HEK293 (cell line): ENCODE measurements around the gene RSRP1.

Experiments
- CTCF ChIA-PET: fragments of 350-600 bp; formaldehyde crosslinking; extraction: SDS; loops from one replicate; lab custom pipeline; 2021; ENCODE audit warnings: antibody characterized with exemption; lab: Yijun Ruan, JAX
- POLR2A ChIA-PET: fragments of 300-600 bp; formaldehyde crosslinking; extraction: SDS; loops from one replicate; lab custom pipeline; 2020; ENCODE audit warnings: antibody characterized with exemption, inconsistent platforms; lab: Yijun Ruan, JAX
- H3K27ac ChIP-seq: fragments of 200-500 bp; sonication (Bioruptor generic); 2 replicates; pipeline ENCODE4 v1.5.1; 2014; ENCODE audit warnings: low read depth, low read length, control low read depth, inconsistent platforms; ENCODE audit errors: extremely low read depth
- H3K36me3 ChIP-seq, 2 experiments: fragments of 200-500 bp in 1 of 2; sonication (Bioruptor generic) in 1 of 2; 1 replicate in 1 of 2; 2 replicates in 1 of 2; pipeline ENCODE4 v1.5.1; 2014 to 2017; ENCODE audit warnings: inconsistent platforms in 2 of 2, low read length in 2 of 2; ENCODE audit not compliant: control insufficient read depth in 2 of 2, insufficient read depth in 1 of 2
- H3K4me1 ChIP-seq: fragments of 200-500 bp; sonication (Bioruptor generic); 2 replicates; pipeline ENCODE4 v1.5.1; 2014; ENCODE audit warnings: mild to moderate bottlenecking, low read length, inconsistent platforms; ENCODE audit not compliant: control insufficient read depth, insufficient read depth
- H3K4me3 ChIP-seq: 2 replicates; pipeline ENCODE4 v1.5.1; 2011; ENCODE audit warnings: low read depth, mild to moderate bottlenecking, control low read depth, low read length, moderate library complexity
- H3K9me3 ChIP-seq: fragments of 200-500 bp; sonication (Bioruptor generic); 2 replicates; pipeline ENCODE4 v1.5.1; 2014; ENCODE audit warnings: low read depth, low read length, inconsistent platforms; ENCODE audit not compliant: control insufficient read depth, insufficient read depth
- EGR2 ChIP-seq: fragments of 450-650 bp; formaldehyde crosslinking; IDR thresholded peaks from 2 replicates; pipeline ENCODE4 v1.5.1; 2016; ENCODE audit warnings: low read depth, missing biosample characterization, missing genetic modification characterization
- GLI4 ChIP-seq: fragments of 450-650 bp; formaldehyde crosslinking; IDR thresholded peaks from 2 replicates; pipeline ENCODE4 v1.5.1; 2016; ENCODE audit warnings: missing biosample characterization, missing genetic modification characterization
- HOXC10 ChIP-seq: sonication (generic); formaldehyde crosslinking; IDR thresholded peaks from 2 replicates; pipeline ENCODE4 v1.8.1; 2023; ENCODE audit warnings: mild to moderate bottlenecking, missing genetic modification reagents
- MEIS1 ChIP-seq: sonication (generic); formaldehyde crosslinking; IDR thresholded peaks from 2 replicates; pipeline ENCODE4 v1.8.1; 2022; ENCODE audit warnings: missing genetic modification reagents, mild to moderate bottlenecking, borderline replicate concordance
- REPIN1 ChIP-seq: fragments of 450-650 bp; formaldehyde crosslinking; IDR thresholded peaks from 2 replicates; pipeline ENCODE4 v1.5.1; 2017; ENCODE audit warnings: missing biosample characterization, missing genetic modification characterization, low read depth
- ZEB2 ChIP-seq: fragments of 450-650 bp; formaldehyde crosslinking; IDR thresholded peaks from 2 replicates; pipeline ENCODE4 v1.5.1; 2016; ENCODE audit warnings: missing biosample characterization, missing genetic modification characterization
- ZFHX2 ChIP-seq: fragments of 450-650 bp; formaldehyde crosslinking; conservative IDR thresholded peaks from 2 replicates; pipeline ENCODE4 v1.5.1; 2016; ENCODE audit warnings: missing biosample characterization, missing genetic modification characterization
- ZNF174 ChIP-seq: fragments of 450-650 bp; formaldehyde crosslinking; IDR thresholded peaks from 2 replicates; pipeline ENCODE4 v1.5.0; 2017; ENCODE audit warnings: missing biosample characterization, mild to moderate bottlenecking, missing genetic modification characterization
- ZNF2 ChIP-seq: fragments of 450-650 bp; formaldehyde crosslinking; IDR thresholded peaks from 2 replicates; pipeline ENCODE4 v1.5.1; 2016; ENCODE audit warnings: missing biosample characterization, missing genetic modification characterization
- ZNF214 ChIP-seq: fragments of 450-650 bp; formaldehyde crosslinking; IDR thresholded peaks from 2 replicates; pipeline ENCODE4 v1.5.1; 2017; ENCODE audit warnings: missing biosample characterization, mild to moderate bottlenecking, missing genetic modification characterization, borderline replicate concordance
- ZNF341 ChIP-seq: fragments of 450-650 bp; formaldehyde crosslinking; IDR thresholded peaks from 2 replicates; pipeline ENCODE4; 2016; ENCODE audit warnings: low read depth, missing biosample characterization, missing genetic modification characterization
- ZNF549 ChIP-seq: fragments of 450-650 bp; IDR thresholded peaks from 2 replicates; pipeline ENCODE4 v1.5.1; 2018; ENCODE audit warnings: missing biosample characterization, missing genetic modification characterization, mild to moderate bottlenecking, inconsistent platforms, moderate library complexity
- ZNF571 ChIP-seq: fragments of 450-650 bp; formaldehyde crosslinking; IDR thresholded peaks from 2 replicates; pipeline ENCODE4 v1.5.0; 2017; ENCODE audit warnings: missing biosample characterization, missing genetic modification characterization
- ZNF585B ChIP-seq: fragments of 450-650 bp; formaldehyde crosslinking; IDR thresholded peaks from 2 replicates; pipeline ENCODE4 v1.5.1; 2016; ENCODE audit warnings: missing biosample characterization, missing genetic modification characterization
- ZNF670 ChIP-seq: fragments of 450-650 bp; formaldehyde crosslinking; IDR thresholded peaks from 2 replicates; pipeline ENCODE4 v1.5.1; 2016; ENCODE audit warnings: missing biosample characterization, missing genetic modification characterization, low read depth
- ZNF707 ChIP-seq: fragments of 450-650 bp; formaldehyde crosslinking; IDR thresholded peaks from 2 replicates; pipeline ENCODE4 v1.5.1; 2016; ENCODE audit warnings: missing biosample characterization, missing genetic modification characterization
- ZNF785 ChIP-seq: fragments of 450-650 bp; formaldehyde crosslinking; IDR thresholded peaks from 2 replicates; pipeline ENCODE4 v1.5.1; 2016; ENCODE audit warnings: missing biosample characterization, missing genetic modification characterization
- TF ChIP-seq, protein P1 (sequence below): fragments of 450-650 bp; formaldehyde crosslinking; IDR thresholded peaks from 2 replicates; pipeline ENCODE4 v1.5.1; 2016; ENCODE audit warnings: missing biosample characterization, missing genetic modification characterization
- TF ChIP-seq, protein P2 (sequence below): fragments of 450-650 bp; formaldehyde crosslinking; IDR thresholded peaks from 2 replicates; pipeline ENCODE4 v1.5.1; 2017; ENCODE audit warnings: missing biosample characterization, missing genetic modification characterization

RSRP1 gene

DNA sequence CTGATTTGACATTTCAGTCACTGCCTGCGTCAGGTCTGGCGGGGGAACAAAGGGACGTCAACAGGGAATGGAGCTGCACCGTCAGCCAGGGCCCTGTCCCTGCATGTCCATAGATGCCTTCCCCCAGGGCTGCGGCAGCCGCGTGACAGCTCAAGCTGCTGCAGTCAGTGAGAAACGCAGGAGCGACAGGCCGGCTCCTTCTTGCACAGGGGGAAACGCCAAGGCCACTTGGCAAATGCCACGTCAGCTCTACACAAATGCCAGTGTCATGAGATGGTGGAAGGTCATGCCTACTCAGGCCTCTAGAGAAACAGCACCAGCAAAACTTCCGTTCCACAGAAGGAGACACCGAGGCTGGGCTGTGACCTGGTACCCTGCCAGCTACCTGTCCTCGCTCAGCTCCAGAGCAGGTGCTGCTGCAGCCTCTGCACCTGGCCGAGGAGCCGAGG, 52.7 kb downstream of the RSRP1 start:
- TF ChIP-seq MEIS1 (CRISPR knock-in tag) (no peak), REPIN1 (no peak)
- Histone ChIP-seq H3K36me3 (no peaks in the 10 kb centered on the region), H3K27ac (no peak overlapping the region), H3K9me3 (no peaks in the 10 kb centered on the region), H3K4me1 (no peaks in the 10 kb centered on the region; the same call in 1 of the 2 replicates), H3K4me3 (no peak overlapping the region)
- ChIA-PET CTCF (interaction anchor here (0.6 to 1.5 kb wide), 4 partner anchors 9 to 993 kb away, joined by 3 to 4 read pairs (median 3); no protein-coding TSS in a partner anchor), POLR2A (no interaction called here)

DNA sequence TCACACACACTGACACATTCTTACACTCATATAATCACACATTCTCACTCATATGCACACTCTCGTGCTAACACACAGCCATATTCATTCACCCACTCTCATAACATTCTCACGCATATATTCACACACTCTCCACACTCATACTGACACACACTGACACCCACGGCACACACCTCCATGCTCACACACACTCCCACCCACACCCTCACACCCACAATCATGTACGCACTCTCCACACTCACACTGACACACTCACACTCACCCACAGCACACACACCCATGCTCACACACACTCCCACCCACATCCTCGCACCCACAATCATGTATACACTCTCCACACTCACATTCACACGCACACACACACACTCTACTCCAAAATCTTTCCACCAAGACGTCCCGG, 53.2 kb downstream of the RSRP1 start:
- POLR2A ChIA-PET: no interaction called here

DNA sequence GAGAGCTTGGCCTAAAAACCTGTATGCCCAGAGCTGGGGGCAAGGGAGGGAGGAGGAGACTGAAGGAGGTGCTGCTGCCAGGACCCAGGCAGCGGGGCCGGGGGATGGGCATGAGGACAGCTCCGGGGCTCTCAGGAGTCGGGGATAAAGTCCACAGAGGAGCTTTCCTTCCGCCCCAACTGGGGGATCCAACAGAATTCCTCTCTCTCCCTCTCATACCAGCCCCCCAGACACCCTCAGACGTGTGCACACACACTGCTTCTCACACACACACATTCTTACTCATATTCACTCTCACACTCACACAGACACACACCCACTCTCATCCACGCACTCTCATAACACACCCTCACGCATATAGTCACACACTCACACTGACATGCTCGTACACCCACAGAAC, 54.0 kb downstream of the RSRP1 start:
- no peak overlapping the region for H3K27ac ChIP-seq
- H3K4me1 ChIP-seq: no peaks in the 10 kb centered on the region; the same call in 1 of the 2 replicates
- no peaks in the 10 kb centered on the region for H3K36me3 ChIP-seq
- POLR2A ChIA-PET: no interaction called here
- no peaks in the 10 kb centered on the region for H3K9me3 ChIP-seq
- CTCF ChIA-PET: interaction anchor here (0.8 kb wide), 1 partner anchor 10 kb away, joined by 4 read pairs; no protein-coding TSS in a partner anchor
- no peak overlapping the region for H3K4me3 ChIP-seq
- TF ChIP-seq ZNF707 (tag by site-specific recombination): no peak
- TF ChIP-seq EGR2: peak; percentile 64
- peak; percentile 65 for TF ChIP-seq ZFHX2 (tag by site-specific recombination)

More for the DNA sequence above, 53.2 kb downstream of the RSRP1 start:
- Histone ChIP-seq H3K4me1 (no peaks in the 10 kb centered on the region; the same call in 1 of the 2 replicates), H3K4me3 (no peak overlapping the region), H3K27ac (no peak overlapping the region), H3K9me3 (no peaks in the 10 kb centered on the region), H3K36me3 (no peaks in the 10 kb centered on the region)
- CTCF ChIA-PET: no interaction called here
- TF ChIP-seq ZNF174 (tag by site-specific recombination) (no peak), ZNF571 (no peak), HOXC10 (no peak), ZNF670 (tag by site-specific recombination) (no peak), ZEB2 (tag by site-specific recombination) (no peak), EGR2 (peak; percentile 100), GLI4 (0 out of 2 replicates have a peak, but pooled peaks have one; percentile 38), ZNF585B (tag by site-specific recombination) (no peak), ZNF785 (tag by site-specific recombination) (0 out of 2 replicates have a peak, but pooled peaks have one; percentile 18), ZNF549 (no peak), ZNF341 (tag by site-specific recombination) (no peak), ZFHX2 (tag by site-specific recombination) (peak; percentile 100), ZNF214 (tag by site-specific recombination) (no peak), ZNF2 (tag by site-specific recombination) (no peak)
- TF ChIP-seq, protein P1, sequence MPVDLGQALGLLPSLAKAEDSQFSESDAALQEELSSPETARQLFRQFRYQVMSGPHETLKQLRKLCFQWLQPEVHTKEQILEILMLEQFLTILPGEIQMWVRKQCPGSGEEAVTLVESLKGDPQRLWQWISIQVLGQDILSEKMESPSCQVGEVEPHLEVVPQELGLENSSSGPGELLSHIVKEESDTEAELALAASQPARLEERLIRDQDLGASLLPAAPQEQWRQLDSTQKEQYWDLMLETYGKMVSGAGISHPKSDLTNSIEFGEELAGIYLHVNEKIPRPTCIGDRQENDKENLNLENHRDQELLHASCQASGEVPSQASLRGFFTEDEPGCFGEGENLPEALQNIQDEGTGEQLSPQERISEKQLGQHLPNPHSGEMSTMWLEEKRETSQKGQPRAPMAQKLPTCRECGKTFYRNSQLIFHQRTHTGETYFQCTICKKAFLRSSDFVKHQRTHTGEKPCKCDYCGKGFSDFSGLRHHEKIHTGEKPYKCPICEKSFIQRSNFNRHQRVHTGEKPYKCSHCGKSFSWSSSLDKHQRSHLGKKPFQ (tag by site-specific recombination): peak; percentile 30; the same call in 1 of the 2 replicates
- TF ChIP-seq, protein P2, sequence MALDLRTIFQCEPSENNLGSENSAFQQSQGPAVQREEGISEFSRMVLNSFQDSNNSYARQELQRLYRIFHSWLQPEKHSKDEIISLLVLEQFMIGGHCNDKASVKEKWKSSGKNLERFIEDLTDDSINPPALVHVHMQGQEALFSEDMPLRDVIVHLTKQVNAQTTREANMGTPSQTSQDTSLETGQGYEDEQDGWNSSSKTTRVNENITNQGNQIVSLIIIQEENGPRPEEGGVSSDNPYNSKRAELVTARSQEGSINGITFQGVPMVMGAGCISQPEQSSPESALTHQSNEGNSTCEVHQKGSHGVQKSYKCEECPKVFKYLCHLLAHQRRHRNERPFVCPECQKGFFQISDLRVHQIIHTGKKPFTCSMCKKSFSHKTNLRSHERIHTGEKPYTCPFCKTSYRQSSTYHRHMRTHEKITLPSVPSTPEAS: 0 out of 2 replicates have a peak, but pooled peaks have one; percentile 9
